ENCODE results near the gene PTPN23.
"Not testable (repeated sequence)": the region's sequence is repeated elsewhere in the genome, so short reads cannot be mapped to it uniquely, and the experiment has no call there.

PTPN23 gene

DNA sequence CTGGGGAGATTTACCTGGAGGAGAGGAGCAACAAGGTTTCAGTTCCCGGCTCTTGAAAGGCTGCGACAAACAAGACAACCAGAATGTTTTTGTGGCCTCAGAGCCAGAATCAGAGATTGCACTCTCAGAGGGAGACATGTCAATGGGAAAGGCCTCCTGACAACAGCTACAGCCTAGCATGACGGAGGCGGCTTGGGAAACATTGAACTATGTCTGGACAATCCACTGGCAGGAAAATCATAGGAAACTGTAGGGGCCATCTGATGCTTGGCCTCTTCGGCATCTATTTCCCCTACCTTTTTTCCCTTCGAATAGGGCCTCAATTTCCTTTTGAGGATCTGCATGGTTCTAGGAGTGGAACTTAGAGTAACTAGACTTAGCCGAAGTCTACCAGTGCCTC, 13.2 kb upstream of the PTPN23 start:
- DNase-seq (ENCODE audit: low read depth in 2 of 3, low spot score in 2 of 3) = no peak

DNA sequence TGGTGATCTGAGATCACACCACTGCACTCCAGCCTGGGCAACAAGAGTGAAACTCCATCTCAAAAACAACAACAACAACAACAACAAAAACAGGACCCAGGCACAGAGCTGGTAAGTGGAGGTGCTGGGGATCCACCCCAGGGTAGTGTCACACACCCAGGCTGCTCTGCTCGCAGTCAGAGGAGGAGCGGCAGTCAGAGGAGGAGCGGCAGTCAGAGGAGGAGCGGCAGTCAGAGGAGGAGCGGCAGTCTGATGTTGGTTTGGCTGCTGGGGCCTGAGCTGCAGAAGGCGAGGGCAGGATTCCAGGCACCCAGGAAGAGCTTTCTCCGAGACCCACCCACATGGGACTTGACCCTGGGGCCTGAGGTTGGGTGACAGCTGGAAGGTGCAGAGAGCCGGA, 10.8 kb upstream of the PTPN23 start:
- DNase-seq (ENCODE audit: low read depth in 2 of 3, low spot score in 2 of 3) = not testable (repeated sequence)

DNA sequence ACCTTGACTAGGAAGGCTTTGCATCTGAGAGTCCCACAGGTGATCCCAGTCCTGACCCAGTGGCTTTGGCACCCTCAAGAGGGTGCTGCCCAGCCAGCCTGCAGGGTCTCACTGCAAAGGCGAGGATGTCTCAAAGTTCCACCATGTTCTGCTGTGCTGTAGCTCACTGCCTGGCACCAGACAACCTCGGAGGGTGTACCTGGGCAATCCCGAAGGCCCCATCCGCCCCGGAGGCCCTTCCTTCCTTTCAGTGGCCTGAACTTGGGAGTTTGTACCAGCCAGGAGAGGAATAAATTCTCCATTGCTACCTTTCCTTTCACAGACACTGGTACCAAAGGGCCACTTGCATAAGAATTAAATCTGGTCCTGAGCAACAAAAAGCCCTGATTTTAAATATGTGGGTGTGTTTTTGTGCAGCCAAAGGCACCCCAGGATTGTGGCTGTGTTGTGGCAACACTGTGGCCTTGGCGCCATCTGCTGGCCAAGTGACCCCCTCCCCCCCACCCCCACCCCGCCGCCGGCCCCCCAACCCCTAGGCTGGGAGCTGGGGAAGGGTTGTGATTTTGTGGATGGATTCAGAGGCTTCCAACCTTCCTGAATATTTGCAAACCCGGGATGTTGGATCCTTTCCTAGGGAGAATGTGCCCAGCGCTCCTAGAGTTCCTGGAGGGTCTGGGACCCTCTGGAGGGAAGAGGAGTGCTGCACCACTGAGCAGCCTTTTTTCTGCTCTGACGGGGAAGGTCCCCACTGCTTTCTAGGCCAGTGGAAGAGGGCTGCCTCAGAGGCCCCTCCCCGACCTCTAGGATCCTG, 9.7 kb upstream of the PTPN23 start:
- no peak for DNase-seq (ENCODE audit: low read depth in 2 of 3, low spot score in 2 of 3)

DNA sequence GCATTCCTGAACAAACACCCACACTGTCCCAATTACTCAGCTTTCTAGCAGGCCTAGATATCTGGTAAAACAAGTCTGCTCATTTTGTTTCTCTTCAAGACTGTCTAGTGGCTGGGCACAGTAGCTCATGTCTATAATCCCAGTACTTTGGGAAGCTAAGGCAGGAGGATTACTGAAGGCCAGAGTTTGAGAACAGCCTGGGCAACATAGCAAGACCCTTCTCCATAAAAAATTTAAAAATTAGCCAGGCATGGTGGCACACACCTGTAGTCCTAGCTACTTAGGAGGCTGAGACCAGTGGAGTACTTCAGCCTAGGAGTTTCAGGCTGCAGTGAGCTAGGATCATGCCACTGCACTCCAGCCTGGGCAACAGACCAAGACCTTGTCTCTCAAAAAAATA, 6.2 kb upstream of the PTPN23 start:
- DNase-seq (ENCODE audit: low read depth in 2 of 3, low spot score in 2 of 3) = no peak

DNA sequence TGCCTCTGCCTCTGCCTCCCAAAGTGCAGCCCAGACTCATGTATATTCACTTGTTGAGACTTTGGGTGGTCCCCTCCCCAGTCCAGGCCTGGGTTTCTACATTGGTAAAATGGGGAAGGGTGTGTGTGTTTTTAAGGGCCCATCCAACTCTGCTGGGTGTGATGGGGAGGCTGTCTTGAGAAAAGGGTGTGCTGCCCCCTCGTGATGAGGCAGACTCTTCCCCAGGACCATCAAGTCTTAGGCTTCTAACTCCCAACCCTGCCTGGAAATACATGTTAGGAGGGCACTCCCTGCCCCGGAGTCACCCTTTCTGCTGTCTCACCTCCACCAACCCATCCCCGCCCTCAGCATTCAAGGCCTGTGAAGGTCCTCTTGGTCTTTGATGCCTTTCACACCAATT, 4.4 kb upstream of the PTPN23 start:
- DNase-seq (ENCODE audit: low read depth in 2 of 3, low spot score in 2 of 3) = no peak

DNA sequence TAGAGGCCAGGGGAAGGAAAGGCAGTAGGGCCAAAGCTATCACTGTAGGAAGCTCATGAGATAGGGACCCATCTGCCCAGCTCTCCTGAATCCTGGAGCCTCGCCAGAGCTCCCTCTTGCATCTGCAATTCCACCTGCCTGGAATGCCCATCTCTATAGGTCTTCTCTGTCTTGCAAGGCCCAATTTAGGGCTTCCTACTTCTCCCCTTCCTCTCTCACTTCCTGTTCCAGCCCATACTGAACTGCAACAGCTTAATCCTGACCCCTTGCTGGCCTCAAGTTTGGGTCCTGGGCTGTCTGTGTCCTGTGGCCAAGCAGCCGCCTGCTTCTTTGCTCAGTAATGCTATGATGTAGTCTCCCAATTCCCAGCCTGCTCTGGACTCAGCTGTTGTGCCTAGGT, 3.6 kb upstream of the PTPN23 start:
- no peak for DNase-seq (ENCODE audit: low read depth in 2 of 3, low spot score in 2 of 3)

DNA sequence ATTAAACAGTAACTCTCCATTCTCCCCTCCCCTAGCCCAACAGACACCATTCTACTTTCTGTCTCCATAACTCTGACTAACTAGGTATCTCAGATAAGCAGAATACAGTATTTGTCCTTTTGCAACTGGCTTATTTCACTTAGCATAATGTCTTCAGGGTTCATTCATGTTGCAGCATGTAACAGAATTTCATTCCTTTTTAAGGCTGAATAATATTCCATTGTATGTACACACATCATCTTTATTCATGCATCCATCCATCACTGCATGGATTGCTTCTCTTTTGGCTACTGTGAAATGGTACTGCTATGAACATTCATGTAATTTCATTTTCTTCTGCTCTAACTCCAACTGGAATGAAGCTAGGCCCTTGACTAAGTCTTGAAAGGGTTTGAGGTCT, 2.0 kb upstream of the PTPN23 start:
- DNase-seq (ENCODE audit: low read depth in 2 of 3, low spot score in 2 of 3) = no peak

DNA sequence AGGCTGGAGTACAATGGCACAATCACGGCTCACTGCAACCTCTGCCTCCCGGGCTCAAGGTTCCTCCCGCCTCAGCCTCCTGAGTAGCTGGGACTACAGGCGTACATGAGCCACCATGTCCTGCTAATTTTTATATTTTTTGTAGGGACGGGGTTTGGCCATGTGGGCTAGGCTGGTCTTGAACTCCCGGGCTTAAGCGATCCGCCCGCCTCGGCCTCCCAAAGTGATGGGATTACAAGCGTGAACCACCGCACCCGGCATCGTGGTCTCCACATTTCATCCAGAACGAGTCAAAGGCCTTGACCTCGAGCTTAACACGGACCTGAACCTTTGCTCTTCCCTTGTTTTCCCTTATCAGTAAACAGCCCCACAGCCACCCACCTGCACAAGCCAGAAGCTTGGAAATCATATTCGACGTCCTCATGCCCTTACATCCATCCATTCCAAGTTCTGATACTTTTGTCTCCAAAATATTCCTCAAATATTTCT, 1.4 kb upstream of the PTPN23 start:
- no peak for DNase-seq (ENCODE audit: low read depth in 2 of 3, low spot score in 2 of 3)

DNA sequence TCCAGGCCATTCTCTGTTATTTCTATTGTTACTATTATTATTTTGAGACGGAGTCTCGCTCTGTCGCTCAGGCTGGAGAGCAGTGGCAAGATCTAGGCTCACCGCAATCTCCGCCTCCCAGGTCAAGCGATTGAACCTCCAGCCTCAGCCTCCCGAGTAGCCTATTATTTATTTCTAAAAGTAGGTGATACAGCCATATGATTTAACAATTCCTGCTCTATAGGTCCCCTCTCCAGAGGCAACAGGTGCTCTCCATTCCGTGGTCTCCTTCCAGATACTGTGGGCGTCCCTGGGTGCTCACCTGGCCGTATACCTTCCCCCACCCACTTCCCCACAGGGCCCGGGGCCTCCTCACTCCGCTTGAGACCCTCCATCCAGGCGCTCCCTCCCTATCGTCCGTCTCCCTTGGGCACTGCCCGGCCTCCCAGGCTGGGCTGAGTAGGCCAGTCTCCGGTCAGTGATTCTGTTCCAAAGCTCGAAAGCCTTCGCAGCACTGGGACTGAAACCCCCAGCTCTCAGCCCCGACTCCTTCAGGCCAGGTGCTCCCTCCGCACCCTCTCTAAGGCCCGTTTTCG, 708 bp upstream of the PTPN23 start:
- no peak for DNase-seq (ENCODE audit: low read depth in 2 of 3, low spot score in 2 of 3)

DNA sequence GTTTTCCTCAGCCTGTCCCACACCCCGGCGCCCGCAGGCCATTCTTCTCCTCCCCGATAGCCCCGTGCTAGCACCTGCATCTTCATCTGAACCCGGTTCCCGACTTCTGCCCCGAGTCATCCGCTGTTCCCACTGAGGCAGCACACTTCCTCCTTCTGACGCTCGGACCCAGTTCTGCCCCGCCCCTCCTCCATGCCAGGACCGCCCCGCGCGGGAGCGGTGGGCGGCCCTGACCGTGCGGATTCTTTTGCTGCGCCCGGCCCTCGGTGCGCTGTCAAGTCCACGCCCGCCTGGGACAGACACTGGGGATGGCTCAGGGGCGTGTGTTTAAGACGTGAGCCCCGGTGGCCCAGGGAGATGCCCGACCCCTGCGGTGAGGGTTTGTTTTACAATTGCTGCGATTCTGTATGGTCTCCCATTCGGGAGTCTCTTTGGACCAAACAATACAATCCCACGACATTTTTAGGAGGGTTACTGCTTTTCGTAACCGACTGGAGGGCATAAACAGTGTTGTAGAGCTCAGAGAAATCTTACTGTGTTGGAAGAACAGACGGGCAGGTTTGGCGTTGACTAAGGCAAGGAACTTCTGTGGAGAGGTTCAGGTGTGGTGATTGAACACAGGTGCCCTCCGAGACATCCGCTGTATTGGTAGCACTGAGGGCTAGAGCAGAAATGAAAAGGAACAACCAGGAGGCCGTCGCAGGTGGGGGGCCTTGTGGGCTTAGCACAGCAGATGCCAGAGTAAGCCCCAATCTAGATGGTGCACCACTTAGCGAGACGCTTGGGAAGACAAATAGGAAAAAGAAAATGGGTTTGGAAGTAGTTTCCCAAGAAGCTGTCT, 716 bp downstream of the PTPN23 start:
- peak; percentile 58 to 77 (median 73) for DNase-seq (ENCODE audit: low read depth in 2 of 3, low spot score in 2 of 3)

DNA sequence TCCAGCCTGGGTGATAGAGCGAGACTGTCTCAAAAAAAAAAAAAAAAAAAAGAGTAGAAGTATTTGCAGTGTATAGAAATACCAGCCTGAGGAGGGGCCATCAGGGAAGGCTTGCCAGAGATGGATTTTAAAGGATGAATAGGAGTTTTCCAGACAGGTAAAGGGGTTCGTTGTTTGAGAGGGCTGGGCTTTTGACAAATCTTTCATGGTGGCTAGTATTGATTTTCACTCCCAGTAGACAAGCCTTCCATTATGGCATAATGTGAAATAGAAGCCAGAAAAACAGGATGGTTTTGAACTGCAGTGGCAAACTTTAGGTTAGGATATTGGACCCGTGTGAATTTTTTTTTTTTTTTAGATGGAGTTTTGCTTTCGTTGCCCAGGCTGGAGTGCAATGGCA, 3.6 kb downstream of the PTPN23 start:
- no peak for DNase-seq (ENCODE audit: low read depth in 2 of 3, low spot score in 2 of 3)

DNA sequence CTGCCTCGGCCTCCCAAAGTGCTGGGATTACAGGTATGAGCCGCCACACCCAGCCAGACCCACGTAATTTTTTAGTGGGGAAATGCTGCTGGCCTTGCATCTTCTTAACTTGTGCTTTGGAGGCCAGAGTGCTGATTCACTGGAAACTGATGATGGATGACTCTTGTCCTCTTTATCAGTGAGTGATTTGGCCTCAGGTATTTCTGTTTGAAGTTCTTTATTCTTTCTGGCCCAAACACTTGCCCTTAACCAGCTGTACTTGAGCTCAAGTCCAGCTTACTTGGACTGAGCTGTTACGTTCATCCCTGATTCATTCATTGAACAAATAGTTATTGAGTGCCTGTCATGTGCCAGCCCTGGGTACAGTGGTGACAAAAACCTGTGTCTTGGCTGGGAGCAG, 4.2 kb downstream of the PTPN23 start:
- DNase-seq (ENCODE audit: low read depth in 2 of 3, low spot score in 2 of 3) = no peak

DNA sequence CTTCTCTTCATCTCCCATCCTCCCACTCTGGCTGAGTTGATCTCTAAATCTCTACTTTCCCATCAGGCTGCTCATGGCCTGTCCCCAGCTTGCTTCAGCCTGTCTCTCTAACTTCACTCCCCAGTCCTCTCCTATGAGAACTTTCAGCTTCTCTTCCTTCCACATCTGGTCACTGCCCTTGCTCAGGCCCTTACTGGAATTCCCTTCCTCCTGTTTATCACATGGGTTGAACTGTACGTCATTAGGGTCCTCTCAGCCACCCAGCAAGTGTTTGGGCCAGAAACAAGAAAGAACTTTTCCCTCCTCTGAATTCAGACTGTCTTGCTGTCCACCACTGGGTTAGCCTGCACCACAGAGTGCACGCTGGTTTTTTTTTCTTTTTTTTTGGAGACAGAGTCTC, 5.0 kb downstream of the PTPN23 start:
- DNase-seq (ENCODE audit: low read depth in 2 of 3, low spot score in 2 of 3) = no peak

DNA sequence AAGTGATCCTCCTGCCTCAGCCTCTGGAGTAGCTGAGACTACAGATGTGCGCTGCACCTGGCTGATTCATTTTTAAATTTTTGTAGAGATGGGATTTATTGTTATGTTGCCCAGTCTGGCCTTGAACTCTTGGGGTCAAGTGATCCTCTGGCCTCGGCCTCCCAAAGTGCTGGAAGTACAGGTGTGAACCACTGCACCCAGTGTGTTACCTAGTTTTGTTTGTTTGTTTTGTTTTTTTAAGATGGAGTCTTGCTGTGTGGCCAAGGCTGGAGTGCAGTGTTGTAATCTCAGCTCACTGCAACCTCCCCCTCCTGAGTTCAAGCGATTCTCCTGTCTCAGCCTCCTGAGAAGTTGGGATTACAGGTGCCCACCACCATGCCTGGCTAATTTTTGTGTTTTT, 12.1 kb downstream of the PTPN23 start:
- DNase-seq (ENCODE audit: low read depth in 2 of 3, low spot score in 2 of 3) = no peak

DNA sequence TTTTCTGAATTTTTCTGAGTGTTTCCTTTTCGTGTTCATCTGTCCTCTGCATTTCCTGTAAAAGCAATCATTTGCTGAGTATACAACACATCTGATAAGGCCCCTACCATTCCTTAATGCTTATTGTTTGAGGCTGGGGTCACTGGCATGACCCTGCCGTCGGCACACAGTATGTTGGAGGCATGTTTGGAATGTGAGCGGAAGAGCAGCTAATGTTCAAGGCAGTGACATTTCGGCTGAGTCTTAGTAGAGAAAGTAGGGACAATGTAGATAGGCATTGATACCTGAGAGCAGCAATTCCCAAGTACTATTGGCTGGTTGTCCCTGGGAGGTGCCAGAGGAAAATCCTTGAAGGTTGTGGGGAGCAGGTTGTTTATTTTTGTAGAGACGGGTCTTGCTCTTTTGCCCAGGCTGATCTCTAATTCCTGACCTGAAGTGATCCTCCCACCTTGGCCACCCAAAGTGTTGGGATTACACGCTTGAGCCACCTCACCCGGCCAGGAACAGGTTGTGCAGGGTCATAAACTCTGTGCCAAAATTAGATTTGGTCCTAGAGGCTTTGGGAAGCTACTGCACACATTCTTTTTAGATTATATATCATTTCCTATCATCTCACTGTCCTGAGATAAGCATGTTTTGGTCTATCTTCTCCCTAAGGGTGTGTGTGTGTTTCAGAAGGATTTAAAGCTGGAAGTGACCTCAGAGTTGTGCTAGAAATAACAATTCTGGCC, 13.5 kb downstream of the PTPN23 start:
- DNase-seq (ENCODE audit: low read depth in 2 of 3, low spot score in 2 of 3) = no peak

DNA sequence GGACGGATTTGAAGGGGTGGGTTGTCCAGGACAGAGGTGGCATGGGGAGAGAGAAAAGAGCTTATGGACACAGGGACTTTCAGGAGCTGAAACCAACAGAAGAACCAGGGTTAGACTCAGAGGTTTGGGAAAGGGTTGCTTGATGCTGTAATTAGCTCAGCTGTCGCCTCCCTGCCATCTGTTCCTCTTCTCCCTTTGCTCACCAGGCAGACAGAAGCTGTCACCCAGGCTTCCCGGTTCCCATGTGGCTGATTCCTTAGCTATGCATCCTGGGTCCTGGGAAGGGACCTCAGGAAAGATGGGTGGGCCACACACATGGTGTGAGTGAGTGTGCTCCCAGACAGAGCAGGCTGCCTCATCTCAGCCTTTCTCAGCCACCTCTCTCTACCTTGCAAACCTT, 14.1 kb downstream of the PTPN23 start:
- DNase-seq (ENCODE audit: low read depth in 2 of 3, low spot score in 2 of 3) = no peak

DNA sequence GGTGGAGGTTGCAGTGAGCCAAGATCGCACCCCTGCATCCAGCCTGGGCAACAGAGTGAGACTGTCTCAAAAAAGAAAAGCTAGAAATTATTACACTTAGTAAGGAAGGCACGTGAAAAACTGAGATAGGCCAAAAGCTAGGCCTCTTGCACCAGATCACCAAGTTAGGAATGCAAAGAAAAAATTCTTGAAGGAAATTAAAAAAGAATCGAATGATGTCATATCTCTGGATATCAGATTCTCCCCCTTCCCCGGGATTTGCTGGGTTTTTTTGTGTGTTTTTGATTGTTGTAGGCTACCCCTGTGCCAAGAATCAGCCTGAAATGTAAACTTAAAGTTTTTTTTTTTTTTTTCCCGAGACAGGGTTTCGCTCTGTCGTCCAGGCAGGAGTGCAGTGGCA, 17.4 kb downstream of the PTPN23 start:
- DNase-seq (ENCODE audit: low read depth in 2 of 3, low spot score in 2 of 3) = no peak

DNA sequence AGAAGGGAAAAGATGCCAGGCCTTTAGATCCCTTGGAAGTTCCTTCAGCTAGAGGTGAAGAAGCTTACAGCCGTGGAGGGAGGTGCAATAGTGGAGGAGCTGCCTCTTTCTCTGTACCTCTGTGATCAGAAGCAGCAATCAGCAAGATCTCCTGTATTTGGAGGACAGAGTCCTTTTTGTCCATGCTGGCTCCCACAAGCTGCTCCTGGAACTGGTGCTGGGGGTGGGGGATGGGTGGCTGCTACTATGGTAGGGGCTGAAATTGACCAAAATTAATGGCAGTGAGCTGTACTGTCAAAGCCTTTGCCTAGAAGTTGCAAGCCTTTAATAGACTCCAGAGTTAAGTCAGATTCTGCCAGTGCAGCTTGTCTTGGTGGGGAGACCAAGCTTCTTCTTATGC, 18.2 kb downstream of the PTPN23 start:
- no peak for DNase-seq (ENCODE audit: low read depth in 2 of 3, low spot score in 2 of 3)

DNA sequence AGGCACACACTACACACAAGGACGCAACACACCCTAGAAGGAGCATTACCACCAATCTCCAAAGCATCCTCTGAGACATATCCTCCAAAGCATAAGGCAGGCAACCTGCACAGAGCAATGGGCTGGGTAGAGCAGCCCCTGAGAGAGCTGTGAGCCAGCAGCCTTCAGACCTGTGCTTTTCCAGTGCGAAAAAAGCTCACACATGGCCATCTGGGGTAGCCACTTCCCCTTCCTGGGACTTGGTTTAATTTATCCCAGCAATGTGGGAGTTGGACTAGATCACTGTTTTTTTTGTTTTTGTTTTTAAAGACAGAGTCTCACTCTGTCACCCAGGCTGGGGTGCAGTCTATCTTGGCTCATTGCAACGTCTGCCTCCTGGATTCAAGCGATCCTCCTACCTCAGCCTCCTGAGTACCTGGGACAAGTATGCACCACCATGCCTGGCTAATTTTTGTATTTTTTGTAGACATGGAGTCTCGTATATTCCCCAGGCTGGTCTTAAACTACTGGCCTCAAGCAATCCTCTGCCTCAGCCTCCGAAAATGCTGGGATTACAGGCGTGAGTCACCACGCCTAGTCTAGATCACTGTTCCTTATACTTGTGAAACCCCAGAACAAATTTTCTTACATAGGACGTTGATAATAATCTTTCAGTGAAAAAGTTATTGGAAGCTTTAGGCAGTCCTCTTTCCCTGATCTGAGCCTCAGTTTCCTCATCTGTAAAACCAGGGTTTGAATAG, 18.9 kb downstream of the PTPN23 start:
- DNase-seq (ENCODE audit: low read depth in 2 of 3, low spot score in 2 of 3) = no peak

DNA sequence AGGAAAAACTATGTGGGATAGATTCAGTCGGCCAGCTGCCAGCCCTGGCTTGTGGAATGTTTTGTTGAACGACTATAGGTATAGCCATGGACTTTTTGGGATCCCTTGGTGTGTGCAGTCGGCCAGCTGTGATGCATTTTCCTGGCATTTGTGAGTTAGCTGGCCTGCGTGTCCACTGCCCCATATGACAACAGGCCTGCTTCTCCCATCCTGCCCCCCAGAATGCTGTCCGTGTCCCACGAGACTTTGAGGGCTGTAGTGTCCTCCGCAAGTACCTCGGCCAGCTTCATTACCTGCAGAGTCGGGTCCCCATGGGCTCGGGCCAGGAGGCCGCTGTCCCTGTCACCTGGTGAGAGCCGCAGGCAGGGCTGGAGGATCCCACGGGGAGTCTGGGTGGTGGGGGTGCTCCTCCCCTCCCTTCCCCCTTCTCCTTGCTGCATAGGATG, 23.6 kb downstream of the PTPN23 start:
- no peak for DNase-seq (ENCODE audit: low read depth in 2 of 3, low spot score in 2 of 3)
